Measurements from ENCODE around the gene NDUFA3. TPM values are rescaled to one million over a fixed set of nuclear protein-coding genes. Genes with fewer than 3 reads are reported as not detected.

NDUFA3 gene
- polyA plus RNA-seq, 3 donors: 46.4 to 396 (median 333) TPM

DNA sequence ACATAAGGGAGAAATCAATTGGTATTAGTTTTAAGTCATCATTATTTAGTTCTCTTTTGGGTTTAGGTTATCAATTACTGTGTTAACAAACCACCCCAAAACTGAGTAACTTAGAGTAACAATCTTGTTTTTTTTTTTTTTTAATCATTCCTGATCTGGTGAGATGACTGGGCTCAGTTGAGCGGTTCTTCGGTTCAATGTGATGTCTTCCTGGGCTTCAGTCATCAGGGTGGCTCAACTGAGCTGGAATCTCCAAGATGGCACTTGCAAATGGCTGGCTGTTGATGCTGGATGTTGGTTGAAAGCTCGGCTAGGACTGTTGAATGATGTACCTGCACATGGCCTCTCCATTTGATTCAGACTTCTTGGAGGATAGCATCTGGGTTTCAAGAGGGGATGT is 18.2 kb upstream of the NDUFA3 start:
- Histone ChIP-seq H3K4me3 (replicated peaks in 1 of 3; ENCODE audit: low read depth in 2 of 3, low read length in 3 of 3) (no peak overlapping the region), H3K27me3 (ENCODE audit: control insufficient read depth in 2 of 2, insufficient read depth in 2 of 2, low read length in 2 of 2) (no peaks in the 10 kb centered on the region), H3K4me2 (replicated peaks; ENCODE audit: extremely low read depth, low read length, poor library complexity, severe bottlenecking) (no peak overlapping the region), H3K27ac (ENCODE audit: low read depth in 1 of 2, low read length in 2 of 2) (no peak overlapping the region), H3K79me2 (ENCODE audit: insufficient read depth, low read length) (no peaks in the 10 kb centered on the region), H2AFZ (ENCODE audit: insufficient read depth, low read depth, low read length, poor library complexity, severe bottlenecking) (no peak overlapping the region), H3K9ac (ENCODE audit: insufficient read depth, low read length, poor library complexity, severe bottlenecking) (no peak overlapping the region), H3K36me3 (replicated peaks in 1 of 2; ENCODE audit: control insufficient read depth in 1 of 2, insufficient read depth in 2 of 2, low read length in 2 of 2) (no peaks in the 10 kb centered on the region), H4K20me1 (ENCODE audit: insufficient read depth, low read length) (no peaks in the 10 kb centered on the region), H3K9me3 (replicated peaks in 1 of 2; ENCODE audit: control insufficient read depth in 1 of 2, insufficient read depth in 1 of 2, low read length in 2 of 2) (peaks cover 11 to 20% of the 10 kb centered on the region in 2 donors), H3K4me1 (ENCODE audit: control insufficient read depth in 1 of 2, insufficient read depth in 2 of 2, low read length in 2 of 2) (peaks cover 7 to 12% of the 10 kb centered on the region in 2 donors)
- H3K4me3 Mint-ChIP-seq: no peak overlapping the region
- intact Hi-C loops (cut with micrococcal nuclease): no loop called here
- H3K9me3 Mint-ChIP-seq: peaks cover 5 to 27% (median 13%) of the 10 kb centered on the region in 7 donors
- H3K27me3 Mint-ChIP-seq (ENCODE audit: low read depth in 3 of 3): peaks cover 4 to 17% (median 17%) of the 10 kb centered on the region in 3 donors
- peaks cover 9% of the 10 kb centered on the region for H3K4me1 Mint-ChIP-seq
- no peak overlapping the region for H3K27ac Mint-ChIP-seq
- DNase-seq: no peak
- WGBS (ENCODE audit: insufficient coverage): 100% methylated on average over 3 of the region's 3 CpGs
- TF ChIP-seq, protein P1, sequence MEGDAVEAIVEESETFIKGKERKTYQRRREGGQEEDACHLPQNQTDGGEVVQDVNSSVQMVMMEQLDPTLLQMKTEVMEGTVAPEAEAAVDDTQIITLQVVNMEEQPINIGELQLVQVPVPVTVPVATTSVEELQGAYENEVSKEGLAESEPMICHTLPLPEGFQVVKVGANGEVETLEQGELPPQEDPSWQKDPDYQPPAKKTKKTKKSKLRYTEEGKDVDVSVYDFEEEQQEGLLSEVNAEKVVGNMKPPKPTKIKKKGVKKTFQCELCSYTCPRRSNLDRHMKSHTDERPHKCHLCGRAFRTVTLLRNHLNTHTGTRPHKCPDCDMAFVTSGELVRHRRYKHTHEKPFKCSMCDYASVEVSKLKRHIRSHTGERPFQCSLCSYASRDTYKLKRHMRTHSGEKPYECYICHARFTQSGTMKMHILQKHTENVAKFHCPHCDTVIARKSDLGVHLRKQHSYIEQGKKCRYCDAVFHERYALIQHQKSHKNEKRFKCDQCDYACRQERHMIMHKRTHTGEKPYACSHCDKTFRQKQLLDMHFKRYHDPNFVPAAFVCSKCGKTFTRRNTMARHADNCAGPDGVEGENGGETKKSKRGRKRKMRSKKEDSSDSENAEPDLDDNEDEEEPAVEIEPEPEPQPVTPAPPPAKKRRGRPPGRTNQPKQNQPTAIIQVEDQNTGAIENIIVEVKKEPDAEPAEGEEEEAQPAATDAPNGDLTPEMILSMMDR (IDR thresholded peaks at IDR 0.05): no peak
- peaks cover 0 to 3% of the 10 kb centered on the region in 2 donors for H3K36me3 Mint-ChIP-seq

DNA sequence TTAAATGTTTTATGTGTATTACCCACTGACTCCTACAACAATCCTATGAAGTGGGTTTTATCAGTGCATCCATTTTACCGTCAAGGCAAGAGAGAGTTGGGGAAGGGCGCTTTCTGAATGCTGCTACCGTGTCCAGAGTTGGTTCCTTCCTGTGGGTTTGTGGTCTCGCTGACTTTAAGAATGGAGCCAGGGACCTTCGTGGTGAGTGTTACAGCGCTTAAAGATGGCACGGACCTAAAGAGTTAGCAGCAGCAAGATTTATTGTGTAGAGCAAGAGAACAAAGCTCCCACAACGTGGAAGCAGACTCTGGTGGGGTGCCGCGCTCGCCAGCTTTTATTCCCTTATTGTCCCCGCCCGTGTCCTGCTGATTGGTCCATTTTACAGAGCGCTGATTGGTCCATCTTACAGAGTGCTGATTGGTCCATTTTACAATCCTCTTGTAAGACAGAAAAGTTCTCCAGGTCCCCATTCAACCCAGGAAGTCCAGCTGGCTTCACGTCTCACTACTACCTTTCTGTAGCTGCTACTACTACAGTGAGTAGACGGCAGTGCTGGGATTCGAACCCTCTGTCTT is 8.1 kb upstream of the NDUFA3 start:
- 31% methylated on average over 15 of the region's 17 CpGs for WGBS (ENCODE audit: insufficient coverage)
- H3K4me3 Mint-ChIP-seq: no peak overlapping the region
- no peak overlapping the region for H3K27ac Mint-ChIP-seq

More for the DNA sequence above, 8.1 kb upstream of the NDUFA3 start:
- no peaks in the 10 kb centered on the region for H3K27me3 ChIP-seq (ENCODE audit: control insufficient read depth in 2 of 2, insufficient read depth in 2 of 2, low read length in 2 of 2)
- no peak overlapping the region for H2AFZ ChIP-seq (ENCODE audit: insufficient read depth, low read depth, low read length, poor library complexity, severe bottlenecking)
- intact Hi-C loops (cut with micrococcal nuclease): loop anchor here in 1 of 2 donors (10.0 kb wide), 1 partner anchor 50 kb away; no protein-coding TSS in a partner anchor
- H3K27ac ChIP-seq (ENCODE audit: low read depth in 1 of 2, low read length in 2 of 2): no peak overlapping the region
- peaks cover 8 to 16% of the 10 kb centered on the region in 2 donors for H3K36me3 ChIP-seq (replicated peaks in 1 of 2; ENCODE audit: control insufficient read depth in 1 of 2, insufficient read depth in 2 of 2, low read length in 2 of 2)
- peaks cover 5 to 9% of the 10 kb centered on the region in 2 donors for H3K9me3 ChIP-seq (replicated peaks in 1 of 2; ENCODE audit: control insufficient read depth in 1 of 2, insufficient read depth in 1 of 2, low read length in 2 of 2)
- H3K4me2 ChIP-seq (replicated peaks; ENCODE audit: extremely low read depth, low read length, poor library complexity, severe bottlenecking): peak overlapping the region; percentile 13
- Mint-ChIP-seq H3K27me3 (ENCODE audit: low read depth in 3 of 3) (peaks cover 0 to 16% (median 9%) of the 10 kb centered on the region in 3 donors), H3K9me3 (peaks cover 0 to 13% (median 7%) of the 10 kb centered on the region in 7 donors), H3K4me1 (peaks cover 38% of the 10 kb centered on the region), H3K36me3 (peaks cover 17 to 31% of the 10 kb centered on the region in 2 donors)
- no peak overlapping the region for H3K4me3 ChIP-seq (replicated peaks in 1 of 3; ENCODE audit: low read depth in 2 of 3, low read length in 3 of 3)
- H3K4me1 ChIP-seq (ENCODE audit: control insufficient read depth in 1 of 2, insufficient read depth in 2 of 2, low read length in 2 of 2): peaks cover 48 to 54% of the 10 kb centered on the region in 2 donors
- peaks cover 41% of the 10 kb centered on the region for H3K79me2 ChIP-seq (ENCODE audit: insufficient read depth, low read length)
- TF ChIP-seq, protein P1 (IDR thresholded peaks at IDR 0.05): no peak
- H3K9ac ChIP-seq (ENCODE audit: insufficient read depth, low read length, poor library complexity, severe bottlenecking): no peak overlapping the region
- peaks cover 31% of the 10 kb centered on the region for H4K20me1 ChIP-seq (ENCODE audit: insufficient read depth, low read length)
- no peak for DNase-seq
